Measurements from ENCODE around the gene PWWP2A.

DNA sequence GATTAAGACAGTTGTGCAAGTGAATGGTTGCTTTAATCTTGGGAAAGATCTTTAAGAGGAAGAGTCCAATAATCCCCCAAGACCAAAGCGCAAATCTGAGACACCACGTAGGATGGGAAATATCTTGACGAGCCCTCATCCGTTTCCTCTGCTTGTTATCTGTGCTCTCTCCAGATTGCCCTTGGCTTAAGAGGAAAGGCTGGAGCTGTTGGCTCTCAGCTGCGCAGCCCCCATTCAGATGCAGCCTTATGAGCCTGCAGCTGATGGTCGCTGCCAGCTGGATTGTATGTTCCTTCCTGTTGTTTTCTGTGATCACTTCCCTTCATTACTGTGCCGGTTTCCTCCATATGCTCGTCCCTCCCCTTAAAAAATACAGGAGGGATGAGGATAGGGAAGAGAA is 47.7 kb downstream of the PWWP2A start:
- TF ChIP-seq CTCF (IDR thresholded peaks at IDR 0.05) (no peak), EP300 (IDR thresholded peaks at IDR 0.05) (no peak), POLR2A (IDR thresholded peaks at IDR 0.05; ENCODE audit: low read length) (no peak), SMC3 (IDR thresholded peaks at IDR 0.05) (no peak), MAZ (IDR thresholded peaks at IDR 0.05; ENCODE audit: borderline replicate concordance, low read depth, low read length) (no peak), HDAC2 (IDR thresholded peaks at IDR 0.05) (no peak), EHF (CRISPR knock-in tag; IDR thresholded peaks at IDR 0.05) (no peak), CHD4 (IDR thresholded peaks at IDR 0.05; ENCODE audit: borderline replicate concordance) (no peak)
- TF ChIP-seq, protein P1, sequence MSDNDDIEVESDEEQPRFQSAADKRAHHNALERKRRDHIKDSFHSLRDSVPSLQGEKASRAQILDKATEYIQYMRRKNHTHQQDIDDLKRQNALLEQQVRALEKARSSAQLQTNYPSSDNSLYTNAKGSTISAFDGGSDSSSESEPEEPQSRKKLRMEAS (IDR thresholded peaks at IDR 0.05) = no peak

Measured in A549 (cell line).